Mesenchymal stem cell (in vitro differentiated cells and primary cell): ENCODE measurements around the gene CIAPIN1.
A peak's percentile ranks its signal among the peaks of the same experiment; 100 is the strongest.

Source experiments
- DNase-seq: peaks from one replicate; pipeline ENCODE4 v3.0.0-alpha.2; 2013
- H2AFZ ChIP-seq: one replicate; pipeline ENCODE4 v1.6.1; 2013; ENCODE audit warnings: low read depth, mild to moderate bottlenecking, control low read depth, inconsistent platforms, low read length, moderate library complexity
- H2AK5ac ChIP-seq: 2 replicates; pipeline ENCODE4 v1.6.1; 2013; ENCODE audit warnings: low read length, moderate library complexity, mild to moderate bottlenecking, inconsistent platforms; ENCODE audit not compliant: severe bottlenecking
- H2BK120ac ChIP-seq: one replicate; pipeline ENCODE4 v1.6.1; 2013; ENCODE audit warnings: low read depth, mild to moderate bottlenecking, inconsistent platforms, low read length, moderate library complexity
- H2BK12ac ChIP-seq, 2 experiments: one replicate each; pipeline ENCODE4 v1.6.1; 2013; ENCODE audit warnings: inconsistent platforms in 2 of 2, low read length in 2 of 2, mild to moderate bottlenecking in 2 of 2, moderate library complexity in 2 of 2, control low read depth in 1 of 2
- H2BK15ac ChIP-seq: one replicate; pipeline ENCODE4 v1.6.1; 2013; ENCODE audit warnings: mild to moderate bottlenecking, low read depth, inconsistent platforms; ENCODE audit not compliant: poor library complexity, severe bottlenecking
- H2BK5ac ChIP-seq: 2 replicates; pipeline ENCODE4 v1.6.1; 2013; ENCODE audit warnings: low read depth, mild to moderate bottlenecking, low read length, control low read depth, inconsistent platforms; ENCODE audit not compliant: poor library complexity, severe bottlenecking
- H3K14ac ChIP-seq, 2 experiments: one replicate each; pipeline ENCODE4 v1.6.1; 2013; ENCODE audit warnings: inconsistent platforms in 2 of 2, low read length in 2 of 2, control low read depth in 1 of 2, mild to moderate bottlenecking in 1 of 2, moderate library complexity in 1 of 2
- H3K18ac ChIP-seq, 2 experiments: one replicate each; pipeline ENCODE4 v1.6.1; 2013; ENCODE audit warnings: inconsistent platforms in 2 of 2, low read length in 2 of 2, control low read depth in 1 of 2, low read depth in 1 of 2, mild to moderate bottlenecking in 1 of 2
- H3K23ac ChIP-seq, 2 experiments: one replicate each; pipeline ENCODE4 v1.6.1; 2013; ENCODE audit warnings: inconsistent platforms in 2 of 2, low read length in 2 of 2, mild to moderate bottlenecking in 2 of 2, moderate library complexity in 2 of 2, control low read depth in 1 of 2
- H3K27ac ChIP-seq: 2 replicates; pipeline ENCODE4 v1.5.1; 2013; ENCODE audit warnings: mild to moderate bottlenecking, moderate library complexity, low read length, control low read depth, inconsistent platforms; ENCODE audit not compliant: poor library complexity, severe bottlenecking
- H3K27me3 ChIP-seq, 2 experiments: 2 replicates each; pipeline versions ENCODE4 v1.6.1 to v1.7.0; 2013; ENCODE audit warnings: low read length in 2 of 2, mild to moderate bottlenecking in 2 of 2, moderate library complexity in 2 of 2, control low read depth in 1 of 2, inconsistent platforms in 1 of 2; ENCODE audit not compliant: control insufficient read depth in 1 of 2, insufficient read depth in 1 of 2
- H3K36me3 ChIP-seq, 2 experiments: 2 replicates each; pipeline versions ENCODE4 v1.6.1 to v1.7.0; 2013; ENCODE audit warnings: low read length in 2 of 2, control low read depth in 1 of 2, inconsistent platforms in 1 of 2, low read depth in 1 of 2, mild to moderate bottlenecking in 1 of 2; ENCODE audit not compliant: insufficient read depth in 2 of 2, control insufficient read depth in 1 of 2
- H3K4ac ChIP-seq, 2 experiments: one replicate each; pipeline ENCODE4 v1.6.1; 2013; ENCODE audit warnings: inconsistent platforms in 2 of 2, low read length in 2 of 2, mild to moderate bottlenecking in 2 of 2, moderate library complexity in 2 of 2, control low read depth in 1 of 2, low read depth in 1 of 2
- H3K4me1 ChIP-seq: 2 replicates; pipeline ENCODE4 v1.6.1; 2013; ENCODE audit warnings: low read depth, low read length, control low read depth; ENCODE audit not compliant: control insufficient read depth, insufficient read depth
- H3K4me2 ChIP-seq: 2 replicates; pipeline ENCODE4 v1.6.1; 2013; ENCODE audit warnings: low read length, mild to moderate bottlenecking, inconsistent platforms; ENCODE audit not compliant: poor library complexity, severe bottlenecking
- H3K4me3 ChIP-seq, 2 experiments: 2 replicates each; pipeline versions ENCODE4 v1.5.1 to v1.7.0; 2013; ENCODE audit warnings: low read length in 2 of 2, mild to moderate bottlenecking in 2 of 2, control low read depth in 1 of 2, low read depth in 1 of 2; ENCODE audit not compliant: insufficient read depth in 1 of 2
- H3K79me1 ChIP-seq: replicated peaks from 2 replicates; pipeline ENCODE4 v1.6.1; 2013; ENCODE audit warnings: mild to moderate bottlenecking, control low read depth, low read length, inconsistent platforms; ENCODE audit not compliant: poor library complexity, severe bottlenecking
- H3K9ac ChIP-seq: 2 replicates; pipeline ENCODE4 v1.7.0; 2013; ENCODE audit warnings: mild to moderate bottlenecking, low read length, moderate library complexity
- H3K9me3 ChIP-seq: 2 replicates; pipeline ENCODE4 v1.7.0; 2013; ENCODE audit warnings: mild to moderate bottlenecking, low read length; ENCODE audit not compliant: control insufficient read depth
- H4K8ac ChIP-seq: one replicate; pipeline ENCODE4 v1.6.1; 2013; ENCODE audit warnings: inconsistent platforms, mild to moderate bottlenecking, low read length, moderate library complexity
- H4K91ac ChIP-seq: one replicate; pipeline ENCODE4 v1.6.1; 2013; ENCODE audit warnings: mild to moderate bottlenecking, low read length, inconsistent platforms
- WGBS: methylation state at CpG from one replicate; pipeline ENCODE4 v1.1.7; 2013; ENCODE audit warnings: mixed read lengths; 5-methylcytosine and 5-hydroxymethylcytosine counted together

Gene CIAPIN1

DNA sequence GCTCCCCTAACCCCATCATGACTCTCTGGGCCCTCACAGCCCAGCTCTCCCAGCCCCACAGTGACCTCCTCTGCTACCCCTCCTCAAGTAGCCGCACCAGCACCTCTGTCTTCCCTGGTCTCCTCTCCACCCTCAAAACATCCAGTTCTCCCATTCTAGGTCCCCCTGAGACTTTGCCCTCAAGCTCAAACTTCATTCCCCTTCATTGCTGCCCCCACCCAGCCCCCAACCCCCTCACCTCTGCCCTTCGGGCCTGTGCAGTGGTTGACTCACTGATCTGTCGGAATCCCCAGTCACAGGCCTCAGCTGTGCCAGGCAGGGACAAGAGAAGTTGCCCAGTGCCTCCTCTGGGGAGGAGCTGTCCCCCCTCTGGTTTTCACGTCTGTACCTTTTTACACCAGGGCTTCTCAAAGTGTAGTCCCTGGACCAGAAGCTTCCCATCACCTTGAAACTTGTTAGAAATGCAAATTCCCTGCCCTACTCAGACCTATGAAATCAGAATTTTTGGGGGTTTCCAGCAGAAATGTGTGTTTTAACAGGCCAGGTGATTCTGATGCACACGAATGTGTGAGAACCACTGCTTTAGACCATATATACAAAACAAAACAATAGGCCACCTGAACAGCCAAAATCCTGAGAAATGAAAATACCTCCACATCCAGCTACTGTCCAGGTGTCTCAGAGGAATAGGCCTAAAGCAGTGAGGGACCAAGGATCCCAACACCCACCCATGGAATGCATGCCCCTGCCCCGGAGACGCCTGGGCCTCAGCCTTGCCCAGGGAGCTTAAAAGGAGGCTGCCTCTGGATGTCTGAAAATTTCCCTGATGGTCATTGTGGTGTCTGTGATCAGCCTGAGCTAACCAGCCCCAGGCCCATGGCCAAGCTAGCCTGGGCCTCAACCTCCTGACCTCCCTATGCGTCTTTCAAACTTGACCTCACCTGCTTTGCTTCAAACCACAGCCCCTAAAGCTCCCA lies 40.0 kb upstream of the CIAPIN1 start:
- no peak for DNase-seq
- H4K91ac ChIP-seq, result peak overlapping the region; percentile 92
- WGBS, result 61% methylated on average over 8 of the region's 8 CpGs
- H3K4me2 ChIP-seq, result peak overlapping the region; percentile 93
- H3K14ac ChIP-seq, result peak overlapping the region in 1 of 2 experiments; percentile 44
- no peak overlapping the region for H3K23ac ChIP-seq
- no peaks in the 10 kb centered on the region for H3K27me3 ChIP-seq
- peak overlapping the region; percentile 99 for H4K8ac ChIP-seq
- peaks cover 16% of the 10 kb centered on the region for H3K79me1 ChIP-seq
- H2BK120ac ChIP-seq, result peak overlapping the region; percentile 65
- peak overlapping the region; percentile 51 to 93 for H2BK12ac ChIP-seq
- H2BK5ac ChIP-seq, result no peak overlapping the region
- H3K9me3 ChIP-seq, result no peaks in the 10 kb centered on the region
- peak overlapping the region; percentile 83 for H2AFZ ChIP-seq
- no peak overlapping the region for H2AK5ac ChIP-seq
- peak overlapping the region in 1 of 2 experiments; percentile 4 for H3K4ac ChIP-seq
- peak overlapping the region in 1 of 2 experiments; percentile 70 for H3K4me3 ChIP-seq
- peak overlapping the region; percentile 59 for H3K9ac ChIP-seq
- H3K27ac ChIP-seq, result no peak overlapping the region
- H2BK15ac ChIP-seq, result peak overlapping the region; percentile 99
- H3K18ac ChIP-seq, result peak overlapping the region; percentile 81 to 90
- peaks cover 0 to 5% of the 10 kb centered on the region in 2 experiments for H3K36me3 ChIP-seq
- H3K4me1 ChIP-seq, result peaks cover 27% of the 10 kb centered on the region

DNA sequence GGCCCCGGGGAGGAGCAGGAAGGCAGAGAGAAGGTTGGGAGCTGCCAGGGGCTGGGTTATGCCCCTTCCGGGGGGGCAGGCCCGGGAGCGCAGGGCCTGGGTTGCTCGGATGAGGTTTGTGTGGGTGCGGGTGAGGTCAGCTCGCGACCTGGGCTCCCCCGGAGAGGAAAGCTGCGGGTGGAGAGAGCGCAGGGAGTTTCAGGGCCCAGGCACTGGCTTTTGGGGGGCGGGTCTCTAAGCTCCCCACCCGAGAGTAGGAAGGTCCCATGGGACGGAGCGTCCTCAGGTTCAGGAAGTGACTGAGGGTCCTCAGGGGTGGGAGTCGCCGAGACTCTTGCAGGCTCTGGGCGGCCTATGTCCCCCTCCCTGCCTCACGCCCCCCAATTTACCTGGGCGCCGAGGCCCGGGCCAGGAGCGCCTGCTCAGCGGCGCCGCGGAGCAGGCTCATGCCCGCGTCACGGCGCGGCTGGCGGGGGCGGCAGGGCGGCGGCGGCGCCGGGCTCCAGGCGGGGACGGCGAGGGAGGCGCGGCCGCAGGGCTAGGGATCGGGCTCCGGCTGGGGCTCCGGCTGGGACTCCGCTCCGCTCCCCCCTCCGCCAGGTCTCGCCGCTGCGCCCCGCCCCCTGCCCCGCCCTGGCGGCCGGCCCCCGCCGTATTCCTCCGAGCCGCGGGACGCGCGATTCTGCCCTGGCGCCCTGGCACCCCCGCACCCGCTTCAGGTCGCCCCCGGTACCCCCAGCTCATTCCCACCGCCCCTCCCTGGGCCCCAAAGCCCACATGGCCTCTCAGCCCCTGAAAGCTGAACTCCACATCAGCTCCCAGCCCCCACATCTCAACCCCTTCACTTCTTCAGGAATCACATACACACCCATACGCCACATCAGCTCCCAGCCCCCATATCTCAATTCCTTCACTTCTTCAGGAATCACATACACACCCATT lies 39.0 kb upstream of the CIAPIN1 start, which contains the start of gene DOK4:
Gene DOK4 (minus strand): TSS at position 578 of the 942 bp plus-strand sequence. CDS start 6,986 bp downstream, outside the sequence.
- peak within 1 kb of the TSS; percentile 99 for H4K8ac ChIP-seq
- peaks cover 16% of the 10 kb centered on the region for H3K79me1 ChIP-seq
- peaks cover 27% of the 10 kb centered on the region for H3K4me1 ChIP-seq
- H3K27ac ChIP-seq, result no peak within 1 kb of the TSS
- H3K36me3 ChIP-seq, result peaks cover 0 to 5% of the 10 kb centered on the region in 2 experiments
- peak within 1 kb of the TSS; percentile 65 for H2BK120ac ChIP-seq
- H3K18ac ChIP-seq, result peak within 1 kb of the TSS; percentile 81 to 90
- H3K4ac ChIP-seq, result peak within 1 kb of the TSS in 1 of 2 experiments; percentile 79
- no peak within 1 kb of the TSS for H2AK5ac ChIP-seq
- H3K27me3 ChIP-seq, result no peaks in the 10 kb centered on the region
- peak; percentile 70 for DNase-seq
- peak within 1 kb of the TSS; percentile 92 for H4K91ac ChIP-seq
- peak within 1 kb of the TSS; percentile 83 for H2AFZ ChIP-seq
- H3K14ac ChIP-seq, result peak within 1 kb of the TSS in 1 of 2 experiments; percentile 85
- peak within 1 kb of the TSS; percentile 89 for H3K9ac ChIP-seq
- H2BK15ac ChIP-seq, result peak within 1 kb of the TSS; percentile 99
- WGBS, result 3% methylated on average over 53 of the region's 73 CpGs
- peak within 1 kb of the TSS; percentile 93 for H3K4me2 ChIP-seq
- H3K23ac ChIP-seq, result peak within 1 kb of the TSS in 1 of 2 experiments; percentile 16
- peak within 1 kb of the TSS; percentile 66 to 87 for H3K4me3 ChIP-seq
- peak within 1 kb of the TSS; percentile 51 to 93 for H2BK12ac ChIP-seq
- H2BK5ac ChIP-seq, result no peak within 1 kb of the TSS
- H3K9me3 ChIP-seq, result no peaks in the 10 kb centered on the region

DNA sequence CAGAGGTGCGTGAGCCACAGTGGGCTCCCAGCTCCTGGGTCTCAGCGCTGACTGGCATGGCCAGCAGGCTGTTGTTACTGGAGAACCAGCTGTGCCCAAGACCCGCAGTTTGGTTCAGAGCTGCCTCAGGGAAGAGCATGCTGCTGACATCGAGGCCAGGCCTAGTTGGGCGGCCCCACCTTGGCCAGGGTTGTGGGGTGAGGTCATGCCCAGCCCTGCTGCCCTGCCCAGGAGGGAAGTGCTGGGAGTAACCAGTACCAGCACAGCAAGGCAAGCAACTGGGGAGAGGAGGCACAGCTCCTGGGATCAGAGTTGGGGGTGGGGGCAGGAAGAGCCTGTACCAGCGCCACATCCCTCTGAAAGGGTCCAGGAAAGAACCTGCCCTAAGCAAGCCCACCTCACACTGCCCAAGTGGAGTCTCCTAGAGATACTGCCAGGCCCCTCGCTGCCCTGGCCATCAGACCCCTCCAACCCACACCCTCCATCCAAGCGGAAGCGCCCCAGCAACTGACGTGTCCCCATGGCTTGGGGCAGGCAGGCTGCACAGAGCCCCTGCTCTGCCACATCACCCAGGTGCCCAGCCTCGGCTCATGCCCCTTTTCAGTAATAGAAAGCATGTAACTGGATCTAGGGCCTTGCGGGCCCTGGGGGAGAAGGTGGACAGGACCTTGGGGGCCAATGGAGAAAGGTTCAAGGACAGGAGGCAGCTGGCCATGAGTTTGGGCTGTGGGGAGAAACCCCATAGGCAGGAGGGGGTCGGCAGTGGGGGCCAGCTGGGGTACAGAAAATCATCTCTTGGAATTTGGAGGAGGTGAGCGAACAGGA lies 38.1 kb upstream of the CIAPIN1 start:
- Histone ChIP-seq H3K36me3 (peaks cover 0 to 5% of the 10 kb centered on the region in 2 experiments), H3K9me3 (no peaks in the 10 kb centered on the region), H3K4ac (peak overlapping the region in 1 of 2 experiments; percentile 29), H3K4me1 (peaks cover 35% of the 10 kb centered on the region), H2BK15ac (peak overlapping the region; percentile 55), H2BK120ac (no peak overlapping the region), H3K4me2 (peak overlapping the region; percentile 83), H3K27ac (no peak overlapping the region), H3K23ac (no peak overlapping the region), H4K91ac (peak overlapping the region; percentile 14), H3K14ac (peak overlapping the region in 1 of 2 experiments; percentile 85), H3K79me1 (peaks cover 20% of the 10 kb centered on the region), H4K8ac (peak overlapping the region; percentile 59), H2BK5ac (no peak overlapping the region), H3K9ac (peak overlapping the region; percentile 89), H2BK12ac (peak overlapping the region in 1 of 2 experiments; percentile 12), H3K18ac (peak overlapping the region; percentile 23 to 62), H2AFZ (peak overlapping the region; percentile 46), H3K4me3 (peak overlapping the region; percentile 66 to 87), H2AK5ac (peak overlapping the region; percentile 12), H3K27me3 (no peaks in the 10 kb centered on the region)
- DNase-seq, result no peak
- 44% methylated on average over 14 of the region's 14 CpGs for WGBS
